GM12892 (cell line): ENCODE data around the gene GFOD2.

Source experiments
- DNase-seq: peaks from one replicate; pipeline ENCODE4 v3.0.0; 2011; ENCODE audit not compliant: insufficient read length
- FAIRE-seq: peaks from 2 replicates; lab custom pipeline; 2011; peaks lifted over from hg19 to GRCh38; lab: Jason Lieb, UNC
- POLR2A ChIP-seq: IDR thresholded peaks from 2 replicates; pipeline ENCODE4 v1.6.1; 2011; ENCODE audit warnings: low read depth, low read length, control low read depth
- POLR2AphosphoS5 ChIP-seq: IDR thresholded peaks from 2 replicates; pipeline ENCODE4 v1.6.1; 2011; ENCODE audit warnings: low read depth, low read length, control low read depth
- TAF1 ChIP-seq: IDR thresholded peaks from 2 replicates; pipeline ENCODE4 v1.6.1; 2011; ENCODE audit warnings: low read depth, mild to moderate bottlenecking, control low read depth, low read length, borderline replicate concordance

GFOD2 gene

DNA sequence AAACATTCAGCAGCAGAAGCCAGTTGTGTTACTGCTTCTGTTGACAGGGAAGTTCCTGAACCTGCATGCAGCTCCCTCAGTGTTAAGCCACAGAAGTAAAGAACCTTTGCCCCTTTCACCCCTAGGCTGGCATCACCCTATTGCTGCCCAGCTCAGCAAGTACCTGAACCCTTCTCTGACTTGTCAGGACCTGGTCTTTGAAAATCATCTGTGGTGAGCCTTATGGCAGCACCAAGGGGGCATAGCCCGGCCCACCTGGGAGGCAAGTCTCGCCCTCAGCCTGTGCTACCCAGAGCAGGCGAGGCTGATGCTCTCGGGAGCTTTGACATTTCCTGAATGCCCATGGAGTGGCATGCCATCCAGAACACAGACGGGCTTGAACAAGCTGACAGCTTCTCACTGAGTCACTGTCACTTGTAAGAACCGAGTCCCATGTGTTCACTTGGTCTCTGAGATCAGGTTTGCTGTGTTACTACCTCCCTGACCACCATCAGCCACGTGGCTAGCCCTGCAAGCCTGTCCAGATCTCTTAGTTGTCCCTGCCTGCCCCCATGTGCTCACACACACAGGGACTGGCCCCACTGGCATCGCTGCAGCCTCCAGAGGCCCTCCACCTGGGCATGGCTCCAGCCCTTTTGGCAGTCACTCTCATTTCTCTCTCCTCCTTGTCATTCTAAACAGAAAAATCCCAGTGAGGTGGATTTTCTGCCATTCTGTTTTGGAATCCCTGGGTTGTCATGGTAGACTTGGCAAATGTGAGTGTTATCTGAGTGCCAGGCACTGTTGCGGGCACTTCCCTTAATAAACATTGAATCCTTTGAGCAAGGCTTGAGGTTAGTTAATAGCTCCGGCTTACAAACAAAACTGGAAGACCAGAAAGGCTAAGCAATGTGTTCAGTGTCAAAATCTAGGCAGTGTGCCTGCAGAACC is 77.1 kb downstream of the GFOD2 start:
- FAIRE-seq = no peak
- DNase-seq = no peak
- TF ChIP-seq POLR2A = no peak
- TF ChIP-seq TAF1 = no peak

- FAIRE-seq = no peak
- DNase-seq = no peak
- no peak for TF ChIP-seq POLR2AphosphoS5
- no peak for TF ChIP-seq TAF1
- TF ChIP-seq POLR2A = no peak
Observed at GRCh38 chr16:67637625-67638024, 81.5 kb downstream of the GFOD2 start.

DNA sequence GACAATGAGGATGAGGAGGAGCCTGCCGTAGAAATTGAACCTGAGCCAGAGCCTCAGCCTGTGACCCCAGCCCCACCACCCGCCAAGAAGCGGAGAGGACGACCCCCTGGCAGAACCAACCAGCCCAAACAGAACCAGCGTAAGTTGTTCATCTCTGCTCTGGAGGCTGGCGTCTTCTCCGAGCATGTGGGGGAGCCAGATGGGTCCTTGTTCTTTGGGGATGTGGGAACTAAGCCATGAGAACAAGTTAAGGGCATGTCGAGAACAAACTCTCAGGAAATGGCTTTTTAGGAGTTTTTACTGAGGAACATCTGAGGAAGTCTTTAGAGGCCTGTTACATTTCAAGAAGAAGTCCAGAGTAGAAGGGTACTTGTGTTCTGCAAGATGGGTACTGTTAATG is 82.4 kb downstream of the GFOD2 start:
- TF ChIP-seq POLR2A (no peak), POLR2AphosphoS5 (no peak), TAF1 (no peak)
- FAIRE-seq (no peak), DNase-seq (no peak)

GRCh38 chr16:67632415-67633172 is 86.5 kb downstream of the GFOD2 start:
- DNase-seq (no peak), FAIRE-seq (no peak)
- TF ChIP-seq POLR2A (no peak), POLR2AphosphoS5 (no peak), TAF1 (no peak)

- TF ChIP-seq POLR2A = no peak
- TF ChIP-seq POLR2AphosphoS5 = no peak
- TF ChIP-seq TAF1 = no peak
- no peak for DNase-seq
- no peak for FAIRE-seq
Observed at GRCh38 chr16:67628216-67628615, 90.9 kb downstream of the GFOD2 start.
